HG03378 (cell line): ENCODE results near the gene SELPLG.
"Not testable (repeated sequence)": the region's sequence is repeated elsewhere in the genome, so short reads cannot be mapped to it uniquely, and the experiment has no call there.

Experiments
- ATAC-seq: cut with Tn5 transposase; IDR thresholded peaks from one replicate; pipeline ENCODE4 v1.9.1; 2021; ENCODE audit warnings: mild to moderate bottlenecking, moderate library complexity; ENCODE audit not compliant: unreplicated experiment

Gene SELPLG

GRCh38 chr12:108656247-108656646 lies 22.6 kb upstream of the SELPLG start:
- not testable (repeated sequence) for ATAC-seq

- not testable (repeated sequence) for ATAC-seq
Measured at GRCh38 chr12:108655812-108656175, 22.1 kb upstream of the SELPLG start.

GRCh38 chr12:108654622-108655021 lies 20.9 kb upstream of the SELPLG start:
- ATAC-seq: not testable (repeated sequence)

- ATAC-seq: no peak
Measured at GRCh38 chr12:108653922-108654321, 20.2 kb upstream of the SELPLG start.

- ATAC-seq: no peak
Measured at GRCh38 chr12:108653082-108653516, 19.4 kb upstream of the SELPLG start.

- ATAC-seq: no peak
Measured at GRCh38 chr12:108650083-108650482, 16.4 kb upstream of the SELPLG start.

GRCh38 chr12:108649669-108650068 lies 16.0 kb upstream of the SELPLG start:
- no peak for ATAC-seq

GRCh38 chr12:108649126-108649525 lies 15.4 kb upstream of the SELPLG start:
- no peak for ATAC-seq

- no peak for ATAC-seq
Measured at GRCh38 chr12:108648371-108648770, 14.7 kb upstream of the SELPLG start.

GRCh38 chr12:108647585-108648287 lies 14.0 kb upstream of the SELPLG start:
- ATAC-seq: no peak

GRCh38 chr12:108646600-108647579 lies 13.2 kb upstream of the SELPLG start:
- no peak for ATAC-seq

- no peak for ATAC-seq
Measured at GRCh38 chr12:108645686-108646599, 12.2 kb upstream of the SELPLG start.

- ATAC-seq: no peak
Measured at GRCh38 chr12:108644811-108645120, 11.1 kb upstream of the SELPLG start.

- ATAC-seq: no peak
Measured at GRCh38 chr12:108643941-108644810, 10.5 kb upstream of the SELPLG start.

GRCh38 chr12:108642899-108643654 lies 9.4 kb upstream of the SELPLG start:
- no peak for ATAC-seq

- no peak for ATAC-seq
Measured at GRCh38 chr12:108642269-108642870, 8.7 kb upstream of the SELPLG start.

- no peak for ATAC-seq
Measured at GRCh38 chr12:108641446-108642268, 8.0 kb upstream of the SELPLG start.

GRCh38 chr12:108640802-108641445 lies 7.2 kb upstream of the SELPLG start:
- ATAC-seq: no peak
